Liver (tissue), 9 donors: ENCODE results near the gene LRMDA. TPM values are rescaled to one million over a fixed set of nuclear protein-coding genes. Genes with fewer than 3 reads are reported as not detected.

ENCODE experiments used
- DNase-seq: peaks from one replicate; pipeline ENCODE4 v3.0.0-alpha.2; 2017; ENCODE audit warnings: low spot score
- H3K27ac ChIP-seq, 2 donors: one replicate each; pipeline ENCODE4 v1.7.0; 2013; ENCODE audit warnings: inconsistent platforms in 2 of 2, low read length in 2 of 2, control low read depth in 1 of 2, low read depth in 1 of 2, mild to moderate bottlenecking in 1 of 2
- H3K27me3 ChIP-seq, 4 donors: one replicate each; pipeline versions ENCODE4 v1.6.1 to v1.7.0; 2013; ENCODE audit warnings: low read length in 3 of 4, inconsistent platforms in 1 of 4, mild to moderate bottlenecking in 1 of 4, moderate library complexity in 1 of 4; ENCODE audit not compliant: control insufficient read depth in 4 of 4, insufficient read depth in 4 of 4
- H3K36me3 ChIP-seq, 4 donors: one replicate each; pipeline versions ENCODE4 v1.6.1 to v1.7.0; 2013; ENCODE audit warnings: low read length in 3 of 4, mild to moderate bottlenecking in 3 of 4, low read depth in 1 of 4, moderate library complexity in 1 of 4; ENCODE audit not compliant: control insufficient read depth in 4 of 4, insufficient read depth in 3 of 4
- H3K4me1 ChIP-seq, 4 donors: one replicate each; pipeline versions ENCODE4 v1.6.1 to v1.7.0; 2013; ENCODE audit warnings: low read length in 3 of 4, mild to moderate bottlenecking in 3 of 4, moderate library complexity in 1 of 4; ENCODE audit not compliant: control insufficient read depth in 4 of 4, insufficient read depth in 4 of 4
- H3K4me3 ChIP-seq, 3 donors: one replicate each; pipeline versions ENCODE4 v1.6.1 to v1.7.0; 2013; ENCODE audit warnings: low read length in 3 of 3, control low read depth in 1 of 3, low read depth in 1 of 3, mild to moderate bottlenecking in 1 of 3
- H3K9ac ChIP-seq, 2 donors: one replicate each; pipeline ENCODE4 v1.7.0; 2013; ENCODE audit warnings: low read length in 2 of 2, mild to moderate bottlenecking in 2 of 2, moderate library complexity in 2 of 2, control low read depth in 1 of 2, low read depth in 1 of 2
- H3K9me3 ChIP-seq, 4 donors: one replicate each; pipeline versions ENCODE4 v1.6.1 to v1.7.0; 2013; ENCODE audit warnings: low read length in 3 of 4; ENCODE audit not compliant: control insufficient read depth in 4 of 4
- EGR1 ChIP-seq, 2 donors: IDR thresholded peaks; 2 replicates each; pipeline ENCODE4 v1.6.1; 2016 to 2018; ENCODE audit warnings: antibody characterized with exemption in 2 of 2, low read depth in 2 of 2
- FOXA1 ChIP-seq: IDR thresholded peaks from 2 replicates; pipeline ENCODE4 v1.6.1; 2016; ENCODE audit warnings: antibody characterized with exemption
- FOXA2 ChIP-seq: IDR thresholded peaks from 2 replicates; pipeline ENCODE4 v1.6.1; 2016; ENCODE audit warnings: antibody characterized with exemption
- GABPA ChIP-seq, 2 donors: IDR thresholded peaks in 1 of 2; conservative IDR thresholded peaks in 1 of 2; 2 replicates each; pipeline ENCODE4 v1.6.1; 2016; ENCODE audit warnings: antibody characterized with exemption in 2 of 2, mild to moderate bottlenecking in 1 of 2, moderate library complexity in 1 of 2
- HNF4A ChIP-seq, 2 donors: conservative IDR thresholded peaks; 2 replicates each; pipeline ENCODE4 v1.6.1; 2016; ENCODE audit warnings: antibody characterized with exemption in 2 of 2, mild to moderate bottlenecking in 2 of 2
- HNF4G ChIP-seq: IDR thresholded peaks from 2 replicates; pipeline ENCODE4 v1.6.1; 2016; ENCODE audit warnings: antibody characterized with exemption
- JUND ChIP-seq, 2 donors: IDR thresholded peaks; 2 replicates each; pipeline ENCODE4 v1.6.1; 2016; ENCODE audit warnings: antibody characterized with exemption in 2 of 2
- NR2F2 ChIP-seq: IDR thresholded peaks from 2 replicates; pipeline ENCODE4 v1.6.1; 2016; ENCODE audit warnings: antibody characterized with exemption
- RAD21 ChIP-seq, 2 donors: IDR thresholded peaks; 2 replicates each; pipeline ENCODE4 v1.6.1; 2016; ENCODE audit warnings: antibody characterized with exemption in 2 of 2, mild to moderate bottlenecking in 2 of 2
- RXRA ChIP-seq, 2 donors: IDR thresholded peaks; 2 replicates each; pipeline ENCODE4 v1.6.1; 2017 to 2018; ENCODE audit warnings: antibody characterized with exemption in 2 of 2, mild to moderate bottlenecking in 1 of 2
- SP1 ChIP-seq: IDR thresholded peaks from 2 replicates; pipeline ENCODE4 v1.6.1; 2018; ENCODE audit warnings: antibody characterized with exemption, mild to moderate bottlenecking
- TAF1 ChIP-seq: conservative IDR thresholded peaks from 2 replicates; pipeline ENCODE4 v1.6.1; 2016; ENCODE audit warnings: antibody characterized with exemption, mild to moderate bottlenecking
- YY1 ChIP-seq: IDR thresholded peaks from 2 replicates; pipeline ENCODE4 v1.6.1; 2016; ENCODE audit warnings: antibody characterized with exemption, mild to moderate bottlenecking
- WGBS: extraction: QIAGEN DNeasy Blood & Tissue Kit; methylation state at CpG from one replicate; pipeline ENCODE4 v1.1.7; 2013; 5-methylcytosine and 5-hydroxymethylcytosine counted together
- polyA plus RNA-seq, 2 donors: library from polyadenylated mRNA; stranded (reverse) in 1 of 2; unstranded in 1 of 2; fragments of 200-250 nt in 1 of 2; fragments of >200 nt in 1 of 2; fragmentation: Nextera tagmentation in 1 of 2; extraction: Ambion mirVana in 1 of 2; gene quantifications; one replicate each; pipeline versions ENCODE4 v1.2.1 to v1.2.3, GENCODE V29; 2013 to 2015
- total RNA-seq, 2 donors: library from RNA; depleted of rRNA; stranded (reverse); fragments of >200 nt; gene quantifications; one replicate each; pipeline ENCODE4 v1.2.3, GENCODE V29; 2014
- TF ChIP-seq, protein P1 (sequence below): IDR thresholded peaks from 2 replicates; pipeline ENCODE4 v1.6.1; 2016; ENCODE audit warnings: antibody characterized with exemption
- TF ChIP-seq, protein P2 (sequence below): fragments of 150-350 bp; IDR thresholded peaks from 2 replicates; pipeline ENCODE4 v1.5.1; 2017; ENCODE audit warnings: improper control_type of control experiment, low read depth, low read length; ENCODE audit not compliant: missing input control
- TF ChIP-seq, protein P3 (sequence below): IDR thresholded peaks from 2 replicates; pipeline ENCODE4 v1.6.1; 2016; ENCODE audit warnings: antibody characterized with exemption
- TF ChIP-seq, protein P4 (sequence below): IDR thresholded peaks from 2 replicates; pipeline ENCODE4 v1.6.1; 2016; ENCODE audit warnings: antibody characterized with exemption, mild to moderate bottlenecking
- TF ChIP-seq, protein P5 (sequence below): IDR thresholded peaks from 2 replicates; pipeline ENCODE4 v1.6.1; 2016; ENCODE audit warnings: antibody characterized with exemption
- donor health status: healthy.
- donor health status: healthy.
- donor health status: healthy.
- donor health status: healthy.
- donor health status: healthy.

Gene LRMDA
- total and polyA plus RNA-seq, 4 donors, result 7.9 to 15.8 (median 11.3) TPM

DNA sequence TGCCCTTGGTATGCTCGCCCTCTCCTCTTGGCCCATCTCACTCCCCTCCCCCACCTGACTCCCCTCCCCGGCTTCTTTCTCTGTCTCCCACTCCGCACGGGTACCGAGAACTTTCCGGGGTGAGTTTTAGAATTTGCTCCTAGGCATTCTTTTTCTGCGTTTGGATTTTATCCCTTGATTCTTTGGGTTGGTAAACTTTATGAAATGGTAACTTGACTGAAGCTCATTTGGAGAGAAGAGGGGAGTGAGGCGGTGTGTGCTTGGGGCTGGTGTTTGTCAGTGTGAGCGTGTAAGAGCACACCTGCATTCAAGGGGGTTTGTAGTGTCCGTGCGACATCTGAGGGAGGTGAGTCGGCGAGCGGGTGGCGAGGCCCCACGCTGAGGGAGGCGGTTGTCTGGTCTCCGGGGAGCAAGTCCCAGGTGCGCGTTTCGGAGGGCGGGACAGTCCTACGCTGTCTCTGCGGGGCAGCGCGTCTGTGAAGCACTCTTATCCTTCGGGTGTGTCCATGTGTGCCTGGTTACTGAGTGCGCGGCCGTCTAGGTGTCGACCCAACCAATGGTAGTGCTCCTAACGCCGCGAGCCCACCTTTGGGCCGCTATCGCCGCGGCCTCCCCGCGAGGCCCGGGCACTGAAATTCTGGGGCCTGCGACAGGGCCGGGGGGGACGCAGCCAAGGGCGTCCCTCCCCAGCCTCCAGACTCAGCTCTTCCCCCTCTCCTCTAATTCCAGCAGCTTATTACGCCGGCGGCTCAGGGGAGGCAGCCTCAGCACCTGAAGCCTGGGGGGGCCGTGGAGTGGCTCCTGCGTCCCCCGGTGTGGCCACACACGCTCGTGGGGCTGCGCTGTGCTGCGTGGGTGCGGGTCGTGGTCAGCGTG lies 27.2 kb upstream of the LRMDA start:
- Histone ChIP-seq H3K9me3 (no peaks in the 10 kb centered on the region), H3K36me3 (no peaks in the 10 kb centered on the region), H3K9ac (peak overlapping the region in 1 of 2 donors; percentile 67), H3K27me3 (no peaks in the 10 kb centered on the region), H3K4me3 (peak overlapping the region; percentile 42 to 86 (median 74)), H3K27ac (peak overlapping the region in 1 of 2 donors; percentile 97), H3K4me1 (peaks cover 7 to 32% (median 19%) of the 10 kb centered on the region in 4 donors)
- no peak for DNase-seq
- TF ChIP-seq RAD21 (IDR thresholded peaks at IDR 0.05) (no peak), EGR1 (IDR thresholded peaks at IDR 0.05; ENCODE audit: low read depth in 2 of 2) (no peak), FOXA2 (no peak), TAF1 (no peak)
- TF ChIP-seq, protein P1, sequence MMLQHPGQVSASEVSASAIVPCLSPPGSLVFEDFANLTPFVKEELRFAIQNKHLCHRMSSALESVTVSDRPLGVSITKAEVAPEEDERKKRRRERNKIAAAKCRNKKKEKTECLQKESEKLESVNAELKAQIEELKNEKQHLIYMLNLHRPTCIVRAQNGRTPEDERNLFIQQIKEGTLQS, result no peak
- WGBS, result 15% methylated on average over 58 of the region's 58 CpGs

DNA sequence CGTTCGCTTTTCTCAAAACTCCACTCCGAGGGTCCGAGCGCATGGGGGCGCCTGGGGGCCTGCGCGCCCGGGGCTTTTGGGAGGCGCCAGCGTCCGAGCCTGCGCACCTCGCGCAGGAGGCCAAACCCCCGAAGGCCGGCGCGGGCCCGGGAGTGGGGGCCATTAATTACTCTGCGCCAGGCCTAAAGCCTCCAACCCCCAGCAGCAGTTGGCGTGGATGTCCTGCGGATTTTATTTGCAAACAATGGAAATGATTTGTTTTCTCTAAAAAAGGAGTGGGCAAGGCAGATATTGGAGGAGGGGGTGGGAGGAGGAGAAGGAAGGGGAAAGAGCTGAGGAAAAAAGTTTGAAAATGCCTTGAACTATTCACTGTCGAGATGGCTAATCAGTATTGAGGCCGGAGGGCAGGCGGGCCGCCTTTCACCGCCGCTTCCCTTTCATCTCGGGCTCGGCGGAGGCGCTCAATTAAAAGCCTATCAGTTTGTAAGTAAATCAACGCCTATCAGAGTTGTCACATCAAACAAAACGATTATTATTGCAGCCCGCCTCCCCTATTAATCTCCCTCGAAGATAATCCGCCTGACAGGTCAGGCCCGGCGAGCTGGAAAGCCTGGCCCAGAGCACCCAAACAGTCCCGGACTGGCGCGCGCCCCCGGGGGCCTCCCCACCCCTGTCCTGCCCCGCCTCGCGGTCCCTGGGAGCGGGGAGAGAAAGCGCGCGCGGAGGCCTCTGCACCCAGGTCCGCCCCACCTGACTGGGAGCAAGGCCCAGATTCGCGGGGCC lies 26.4 kb upstream of the LRMDA start:
- no peak for DNase-seq
- Histone ChIP-seq H3K4me3 (peak overlapping the region in 1 of 3 donors; percentile 86), H3K9me3 (no peaks in the 10 kb centered on the region), H3K36me3 (no peaks in the 10 kb centered on the region), H3K27ac (no peak overlapping the region), H3K27me3 (no peaks in the 10 kb centered on the region), H3K9ac (no peak overlapping the region), H3K4me1 (peaks cover 5 to 33% (median 16%) of the 10 kb centered on the region in 4 donors)
- TF ChIP-seq GABPA (IDR thresholded peaks at IDR 0.05 in 1 of 2, conservative IDR thresholded peaks at IDR 0.05 in 1 of 2) (no peak), FOXA2 (no peak), RAD21 (IDR thresholded peaks at IDR 0.05) (no peak), TAF1 (no peak), HNF4G (no peak), NR2F2 (no peak), HNF4A (conservative IDR thresholded peaks at IDR 0.05) (no peak), SP1 (no peak), EGR1 (IDR thresholded peaks at IDR 0.05; ENCODE audit: low read depth in 2 of 2) (no peak), YY1 (no peak), FOXA1 (no peak), RXRA (IDR thresholded peaks at IDR 0.05) (no peak), JUND (IDR thresholded peaks at IDR 0.05) (no peak)
- TF ChIP-seq, protein P2, sequence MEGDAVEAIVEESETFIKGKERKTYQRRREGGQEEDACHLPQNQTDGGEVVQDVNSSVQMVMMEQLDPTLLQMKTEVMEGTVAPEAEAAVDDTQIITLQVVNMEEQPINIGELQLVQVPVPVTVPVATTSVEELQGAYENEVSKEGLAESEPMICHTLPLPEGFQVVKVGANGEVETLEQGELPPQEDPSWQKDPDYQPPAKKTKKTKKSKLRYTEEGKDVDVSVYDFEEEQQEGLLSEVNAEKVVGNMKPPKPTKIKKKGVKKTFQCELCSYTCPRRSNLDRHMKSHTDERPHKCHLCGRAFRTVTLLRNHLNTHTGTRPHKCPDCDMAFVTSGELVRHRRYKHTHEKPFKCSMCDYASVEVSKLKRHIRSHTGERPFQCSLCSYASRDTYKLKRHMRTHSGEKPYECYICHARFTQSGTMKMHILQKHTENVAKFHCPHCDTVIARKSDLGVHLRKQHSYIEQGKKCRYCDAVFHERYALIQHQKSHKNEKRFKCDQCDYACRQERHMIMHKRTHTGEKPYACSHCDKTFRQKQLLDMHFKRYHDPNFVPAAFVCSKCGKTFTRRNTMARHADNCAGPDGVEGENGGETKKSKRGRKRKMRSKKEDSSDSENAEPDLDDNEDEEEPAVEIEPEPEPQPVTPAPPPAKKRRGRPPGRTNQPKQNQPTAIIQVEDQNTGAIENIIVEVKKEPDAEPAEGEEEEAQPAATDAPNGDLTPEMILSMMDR, result no peak
- TF ChIP-seq, protein P1, result no peak
- TF ChIP-seq, protein P3, sequence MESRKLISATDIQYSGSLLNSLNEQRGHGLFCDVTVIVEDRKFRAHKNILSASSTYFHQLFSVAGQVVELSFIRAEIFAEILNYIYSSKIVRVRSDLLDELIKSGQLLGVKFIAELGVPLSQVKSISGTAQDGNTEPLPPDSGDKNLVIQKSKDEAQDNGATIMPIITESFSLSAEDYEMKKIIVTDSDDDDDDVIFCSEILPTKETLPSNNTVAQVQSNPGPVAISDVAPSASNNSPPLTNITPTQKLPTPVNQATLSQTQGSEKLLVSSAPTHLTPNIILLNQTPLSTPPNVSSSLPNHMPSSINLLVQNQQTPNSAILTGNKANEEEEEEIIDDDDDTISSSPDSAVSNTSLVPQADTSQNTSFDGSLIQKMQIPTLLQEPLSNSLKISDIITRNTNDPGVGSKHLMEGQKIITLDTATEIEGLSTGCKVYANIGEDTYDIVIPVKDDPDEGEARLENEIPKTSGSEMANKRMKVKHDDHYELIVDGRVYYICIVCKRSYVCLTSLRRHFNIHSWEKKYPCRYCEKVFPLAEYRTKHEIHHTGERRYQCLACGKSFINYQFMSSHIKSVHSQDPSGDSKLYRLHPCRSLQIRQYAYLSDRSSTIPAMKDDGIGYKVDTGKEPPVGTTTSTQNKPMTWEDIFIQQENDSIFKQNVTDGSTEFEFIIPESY, result no peak
- TF ChIP-seq, protein P4, sequence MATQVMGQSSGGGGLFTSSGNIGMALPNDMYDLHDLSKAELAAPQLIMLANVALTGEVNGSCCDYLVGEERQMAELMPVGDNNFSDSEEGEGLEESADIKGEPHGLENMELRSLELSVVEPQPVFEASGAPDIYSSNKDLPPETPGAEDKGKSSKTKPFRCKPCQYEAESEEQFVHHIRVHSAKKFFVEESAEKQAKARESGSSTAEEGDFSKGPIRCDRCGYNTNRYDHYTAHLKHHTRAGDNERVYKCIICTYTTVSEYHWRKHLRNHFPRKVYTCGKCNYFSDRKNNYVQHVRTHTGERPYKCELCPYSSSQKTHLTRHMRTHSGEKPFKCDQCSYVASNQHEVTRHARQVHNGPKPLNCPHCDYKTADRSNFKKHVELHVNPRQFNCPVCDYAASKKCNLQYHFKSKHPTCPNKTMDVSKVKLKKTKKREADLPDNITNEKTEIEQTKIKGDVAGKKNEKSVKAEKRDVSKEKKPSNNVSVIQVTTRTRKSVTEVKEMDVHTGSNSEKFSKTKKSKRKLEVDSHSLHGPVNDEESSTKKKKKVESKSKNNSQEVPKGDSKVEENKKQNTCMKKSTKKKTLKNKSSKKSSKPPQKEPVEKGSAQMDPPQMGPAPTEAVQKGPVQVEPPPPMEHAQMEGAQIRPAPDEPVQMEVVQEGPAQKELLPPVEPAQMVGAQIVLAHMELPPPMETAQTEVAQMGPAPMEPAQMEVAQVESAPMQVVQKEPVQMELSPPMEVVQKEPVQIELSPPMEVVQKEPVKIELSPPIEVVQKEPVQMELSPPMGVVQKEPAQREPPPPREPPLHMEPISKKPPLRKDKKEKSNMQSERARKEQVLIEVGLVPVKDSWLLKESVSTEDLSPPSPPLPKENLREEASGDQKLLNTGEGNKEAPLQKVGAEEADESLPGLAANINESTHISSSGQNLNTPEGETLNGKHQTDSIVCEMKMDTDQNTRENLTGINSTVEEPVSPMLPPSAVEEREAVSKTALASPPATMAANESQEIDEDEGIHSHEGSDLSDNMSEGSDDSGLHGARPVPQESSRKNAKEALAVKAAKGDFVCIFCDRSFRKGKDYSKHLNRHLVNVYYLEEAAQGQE, result no peak
- TF ChIP-seq, protein P5, sequence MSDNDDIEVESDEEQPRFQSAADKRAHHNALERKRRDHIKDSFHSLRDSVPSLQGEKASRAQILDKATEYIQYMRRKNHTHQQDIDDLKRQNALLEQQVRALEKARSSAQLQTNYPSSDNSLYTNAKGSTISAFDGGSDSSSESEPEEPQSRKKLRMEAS, result no peak
- WGBS, result 54% methylated on average over 56 of the region's 56 CpGs
